GM12878 (cell line): ENCODE results near the gene CCDC61.

ENCODE experiments used
- CTCF ChIP-seq, 3 experiments: IDR thresholded peaks in 2 of 3; conservative IDR thresholded peaks in 1 of 3; 2 replicates each; pipeline ENCODE4 v1.5.1; 2011; ENCODE audit warnings: low read depth in 3 of 3, low read length in 3 of 3, mild to moderate bottlenecking in 3 of 3, control low read depth in 2 of 3, moderate library complexity in 2 of 3, inconsistent platforms in 1 of 3, mixed read lengths in 1 of 3; ENCODE audit not compliant: control insufficient read depth in 2 of 3, insufficient read depth in 1 of 3; ENCODE audit errors: extremely low read depth in 1 of 3
- ESRRA ChIP-seq: IDR thresholded peaks from 2 replicates; pipeline ENCODE4 v1.6.1; 2012; ENCODE audit warnings: mild to moderate bottlenecking, low read length, improper control_type of control experiment
- EZH2 ChIP-seq: IDR thresholded peaks from 2 replicates; pipeline ENCODE4 v1.6.1; 2012; ENCODE audit warnings: low read depth, mild to moderate bottlenecking, control low read depth, inconsistent platforms, low read length, borderline replicate concordance; ENCODE audit not compliant: control insufficient read depth
- GABPA ChIP-seq: IDR thresholded peaks from 2 replicates; pipeline ENCODE4 v1.6.1; 2014; ENCODE audit warnings: antibody characterized with exemption, low read depth, mild to moderate bottlenecking, inconsistent platforms
- MYC ChIP-seq: IDR thresholded peaks from 2 replicates; pipeline ENCODE4 v1.6.1; 2011; ENCODE audit warnings: mild to moderate bottlenecking, low read length, moderate library complexity, inconsistent platforms; ENCODE audit not compliant: insufficient read depth, insufficient replicate concordance, insufficient read length, severe bottlenecking
- POLR2A ChIP-seq: IDR thresholded peaks from 2 replicates; pipeline ENCODE4 v1.6.1; 2011; ENCODE audit warnings: low read depth, mild to moderate bottlenecking, low read length
- RB1 ChIP-seq: fragments of 450-650 bp; formaldehyde crosslinking; IDR thresholded peaks from 2 replicates; pipeline ENCODE4 v1.6.1; 2017; ENCODE audit warnings: mild to moderate bottlenecking, borderline replicate concordance
- RFX5 ChIP-seq: IDR thresholded peaks from 2 replicates; pipeline ENCODE4 v1.6.1; 2011; ENCODE audit warnings: low read depth, low read length, improper control_type of control experiment
- TBL1XR1 ChIP-seq: IDR thresholded peaks from 2 replicates; pipeline ENCODE4 v1.6.1; 2012; ENCODE audit warnings: low read depth, low read length, improper control_type of control experiment
- TCF3 ChIP-seq: IDR thresholded peaks from 2 replicates; pipeline ENCODE4 v1.6.1; 2012; ENCODE audit warnings: low read depth, mild to moderate bottlenecking, low read length, borderline replicate concordance; ENCODE audit not compliant: insufficient read depth
- ZBTB40 ChIP-seq: fragments of 450-650 bp; IDR thresholded peaks from 2 replicates; pipeline ENCODE4 v1.6.1; 2016; ENCODE audit warnings: mild to moderate bottlenecking, moderate library complexity, borderline replicate concordance

GRCh38 chr19:46031781-46032596 is 36.7 kb downstream of the CCDC61 start:
- TF ChIP-seq POLR2A = no peak
- no peak for TF ChIP-seq EZH2
- TF ChIP-seq CTCF (IDR thresholded peaks at IDR 0.05 in 2 of 3, conservative IDR thresholded peaks at IDR 0.05 in 1 of 3; ENCODE audit: control insufficient read depth in 2 of 3, extremely low read depth in 1 of 3, insufficient read depth in 1 of 3, low read depth in 3 of 3, low read length in 3 of 3) = no peak
- no peak for TF ChIP-seq GABPA
- TF ChIP-seq ESRRA = no peak
- TF ChIP-seq TCF3 = no peak
- TF ChIP-seq MYC = no peak
- TF ChIP-seq RFX5 = no peak
- TF ChIP-seq RB1 = no peak
- TF ChIP-seq TBL1XR1 = no peak
- no peak for TF ChIP-seq ZBTB40
